HG02678 (cell line): ENCODE data around the gene BTAF1.

Source experiments
- ATAC-seq: cut with Tn5 transposase; IDR thresholded peaks from one replicate; pipeline ENCODE4 v1.9.1; 2021; ENCODE audit warnings: mild to moderate bottlenecking, moderate library complexity; ENCODE audit not compliant: unreplicated experiment

The BTAF1 gene

DNA sequence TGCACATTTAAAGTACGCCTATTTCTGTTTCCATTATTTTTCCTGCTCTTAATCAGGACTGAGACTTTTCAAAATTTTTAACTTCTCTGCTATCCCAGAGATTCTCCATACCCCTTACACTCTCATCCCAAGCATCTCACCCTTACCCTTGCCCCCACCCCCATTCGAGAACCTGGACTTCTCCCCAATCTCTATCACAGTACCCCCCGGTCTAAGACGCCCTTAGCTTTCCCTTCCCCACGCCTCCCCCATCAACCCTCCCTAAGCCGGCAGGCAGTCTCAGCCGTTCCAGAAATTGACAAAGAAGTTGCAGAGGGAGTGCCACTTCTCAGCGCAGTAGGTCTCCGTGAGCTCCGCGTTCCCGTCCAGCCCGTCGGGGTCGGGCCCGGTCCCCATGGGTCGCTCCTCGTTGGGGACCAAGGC is 15.6 kb upstream of the BTAF1 start:
- ATAC-seq = no peak

- ATAC-seq = peak; percentile 89
Observed at GRCh38 chr10:91908337-91909116, 15.0 kb upstream of the BTAF1 start.

- ATAC-seq = no peak
Observed at GRCh38 chr10:91909117-91909677, 14.4 kb upstream of the BTAF1 start, which contains the start of gene FGFBP3. TSS of gene FGFBP3 (minus strand) at chr10:91909486. CDS start at chr10:91908969, 517 bp downstream.

DNA sequence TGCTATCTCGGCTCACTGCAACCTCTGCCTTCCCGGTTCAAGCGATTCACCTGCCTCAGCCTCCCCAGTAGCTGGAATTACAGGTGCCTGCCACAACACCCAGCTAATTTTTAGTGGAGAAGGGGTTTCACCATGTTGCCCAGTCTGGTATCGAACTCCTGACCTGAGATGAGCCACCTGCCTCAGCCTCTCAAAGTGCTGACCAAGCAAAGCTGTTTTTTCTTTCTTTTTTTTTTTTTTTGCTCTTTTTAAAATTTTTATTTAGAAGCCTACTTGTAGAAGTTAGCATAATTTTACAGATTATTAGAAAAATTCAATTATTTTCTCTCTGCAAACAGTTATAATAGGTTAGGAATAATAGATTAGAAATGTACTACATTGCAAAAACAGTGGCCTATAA is 13.1 kb upstream of the BTAF1 start:
- no peak for ATAC-seq

- no peak for ATAC-seq
Observed at GRCh38 chr10:91919651-91920050, 3.9 kb upstream of the BTAF1 start.

GRCh38 chr10:91924212-91925021 is 847 bp downstream of the BTAF1 start:
- peak; percentile 26 for ATAC-seq

DNA sequence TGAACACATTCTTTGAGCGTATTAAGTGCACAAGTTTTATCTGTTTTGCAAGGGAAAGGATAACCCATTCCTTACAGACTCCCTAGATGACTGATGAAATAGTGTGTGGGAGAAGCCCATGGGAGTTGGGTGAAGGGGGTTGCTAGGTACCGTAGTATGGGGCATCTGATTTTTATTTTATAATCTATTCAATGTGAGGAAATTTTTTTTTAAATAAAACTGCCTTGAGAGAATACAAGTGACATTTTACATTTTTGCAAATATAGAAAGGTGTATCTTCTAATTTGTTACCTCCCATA is 1.4 kb downstream of the BTAF1 start:
- no peak for ATAC-seq

GRCh38 chr10:91930939-91931338 is 7.4 kb downstream of the BTAF1 start:
- ATAC-seq = no peak

GRCh38 chr10:91931526-91932190 is 8.1 kb downstream of the BTAF1 start:
- no peak for ATAC-seq

DNA sequence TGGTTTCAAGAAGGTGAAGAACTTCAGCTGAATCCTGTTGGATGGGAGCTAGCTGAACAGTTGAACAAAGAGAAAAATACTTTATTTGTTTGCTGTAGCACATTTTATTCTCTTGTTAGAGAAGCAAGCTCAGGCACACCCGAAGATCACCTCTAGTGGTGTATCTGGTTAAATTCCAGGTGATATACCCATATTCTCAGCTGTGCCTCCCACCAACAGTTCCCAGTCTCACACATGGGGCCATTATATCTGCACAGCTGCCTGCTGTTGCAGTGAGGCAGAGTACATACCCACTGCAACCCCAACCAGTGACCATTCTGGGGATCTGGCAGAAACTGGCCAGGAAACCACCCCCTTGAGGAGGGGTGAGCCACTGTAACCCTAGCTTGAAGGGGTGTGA is 9.2 kb downstream of the BTAF1 start:
- ATAC-seq = no peak

DNA sequence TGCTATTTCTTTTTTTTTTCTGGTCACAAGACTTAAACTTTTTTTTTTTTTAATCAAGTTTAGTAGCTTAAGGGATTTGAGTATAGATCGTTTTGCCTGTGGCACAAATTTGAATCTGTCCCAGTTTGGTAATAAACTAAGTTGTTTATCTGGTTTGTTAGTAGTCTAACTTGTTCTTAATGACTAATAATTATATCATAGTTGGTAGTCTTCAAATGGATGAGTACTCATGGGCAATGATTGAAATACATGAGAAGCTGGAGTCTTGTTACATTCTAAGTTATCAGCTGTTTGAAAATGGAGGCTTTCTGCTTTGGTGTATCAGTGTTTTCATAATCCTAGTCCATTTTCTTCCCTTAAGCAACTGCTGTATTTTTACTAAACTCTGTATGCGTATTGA is 12.3 kb downstream of the BTAF1 start:
- no peak for ATAC-seq

- ATAC-seq = no peak
Observed at GRCh38 chr10:91939653-91940052, 16.1 kb downstream of the BTAF1 start.

DNA sequence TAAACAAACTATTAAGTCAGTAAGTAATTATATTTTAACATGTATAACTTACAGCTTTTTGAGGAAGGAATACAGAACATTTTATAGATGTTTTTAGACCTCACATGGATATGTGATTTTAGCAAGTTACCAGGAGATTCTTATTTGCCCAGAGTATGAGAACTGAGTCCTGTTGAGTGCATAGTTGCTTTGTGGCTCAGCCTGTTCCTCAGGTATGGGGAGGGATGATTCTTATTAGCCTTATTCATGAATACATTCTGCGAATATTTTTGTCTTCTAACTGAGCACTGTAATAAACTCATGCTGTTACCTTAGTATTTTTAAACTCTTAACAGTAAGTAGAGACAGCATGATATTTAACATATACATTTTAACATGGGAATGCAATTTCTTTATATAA is 17.9 kb downstream of the BTAF1 start:
- ATAC-seq = no peak

- ATAC-seq = no peak
Observed at GRCh38 chr10:91944880-91945630, 21.5 kb downstream of the BTAF1 start.

DNA sequence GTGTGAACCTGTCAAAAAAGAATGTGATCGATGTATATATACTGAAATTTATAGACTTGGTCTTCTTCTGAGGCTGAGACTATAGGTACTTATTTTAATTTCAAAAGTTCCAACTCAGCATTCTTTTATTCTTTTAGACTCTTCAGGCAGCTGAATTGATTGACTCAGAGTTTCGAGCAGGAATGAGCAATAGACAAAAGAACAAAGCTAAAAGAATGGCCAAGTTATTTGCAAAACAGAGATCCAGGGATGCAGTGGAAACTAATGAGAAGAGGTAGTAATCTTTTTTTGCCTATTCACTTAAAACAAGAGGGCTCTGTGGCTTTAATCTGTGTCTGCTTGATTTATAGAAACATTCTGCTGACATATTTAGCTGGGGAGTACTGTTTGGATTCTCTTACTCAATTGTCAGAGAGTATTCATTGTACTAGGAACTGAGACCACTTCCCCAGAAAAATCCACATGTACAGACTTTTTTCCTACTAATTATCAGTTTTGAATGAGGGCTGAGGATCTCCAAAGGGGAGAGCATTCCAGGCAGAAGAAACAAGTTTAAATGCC is 30.1 kb downstream of the BTAF1 start:
- no peak for ATAC-seq

DNA sequence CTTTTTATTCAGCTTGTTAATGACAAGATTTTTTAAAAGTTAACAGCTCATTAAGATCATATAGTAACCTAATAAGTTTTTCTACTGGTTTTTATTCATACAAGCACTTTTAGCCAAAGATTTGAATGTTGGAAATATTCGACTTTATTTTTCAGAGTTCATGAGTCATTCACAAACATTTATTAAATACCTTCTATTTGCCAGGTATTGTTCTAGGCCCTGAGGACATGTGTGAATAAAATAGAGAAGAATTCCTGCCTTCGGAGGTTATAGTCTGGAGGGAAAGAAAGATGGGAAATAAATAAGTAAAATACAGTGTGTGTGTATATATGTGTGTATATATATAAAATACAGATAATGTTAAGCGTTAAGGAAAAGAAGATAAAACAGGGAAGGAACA is 31.5 kb downstream of the BTAF1 start:
- no peak for ATAC-seq

GRCh38 chr10:91957091-91957490 is 33.5 kb downstream of the BTAF1 start:
- no peak for ATAC-seq

- no peak for ATAC-seq
Observed at GRCh38 chr10:91969297-91969696, 45.7 kb downstream of the BTAF1 start.

DNA sequence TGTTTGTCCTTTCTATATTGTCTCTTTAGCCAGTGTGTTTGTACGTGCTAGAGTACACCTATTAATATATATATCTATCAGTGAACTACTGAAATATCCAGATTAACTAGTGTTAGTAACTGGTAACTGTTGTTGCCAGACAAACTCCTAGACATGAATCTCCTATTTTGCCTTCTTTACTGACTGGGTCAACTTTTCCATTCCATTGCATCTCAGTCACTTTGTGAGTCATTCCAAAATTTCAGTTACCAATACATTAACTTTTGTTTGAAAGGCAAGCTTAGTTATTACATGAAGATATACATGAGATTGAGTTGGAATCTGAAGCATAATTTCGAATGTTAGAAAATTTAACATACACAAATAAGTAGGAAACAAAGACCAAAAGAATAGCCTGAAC is 51.4 kb downstream of the BTAF1 start:
- ATAC-seq = no peak

DNA sequence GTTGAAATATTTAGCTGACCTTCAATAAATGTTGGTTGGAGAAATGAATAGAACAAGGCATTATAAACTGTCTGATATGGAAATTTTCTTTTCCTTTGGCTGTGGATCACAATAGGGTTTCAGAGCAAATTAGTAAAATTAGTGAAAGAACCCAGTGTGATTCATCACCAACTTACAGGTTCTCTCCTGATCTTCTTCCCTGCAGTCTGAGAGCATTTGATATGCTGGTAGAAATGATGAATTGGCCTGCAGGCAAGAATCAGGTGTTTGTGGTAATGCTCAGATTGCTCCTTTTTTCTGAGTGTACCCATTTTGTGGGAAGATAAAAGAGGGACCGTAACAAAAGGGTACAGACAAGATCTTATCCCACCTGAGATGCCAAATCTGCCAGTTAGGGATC is 51.9 kb downstream of the BTAF1 start:
- ATAC-seq = no peak
